IPS-20b (cell line): ENCODE results near the gene GNA15.
"Not testable (repeated sequence)": the region's sequence is repeated elsewhere in the genome, so short reads cannot be mapped to it uniquely, and the experiment has no call there.

Experiments used
- H3K27ac ChIP-seq: one replicate; pipeline ENCODE4 v1.5.1; 2013; ENCODE audit warnings: low read length
- H3K27me3 ChIP-seq: 2 replicates; pipeline ENCODE4 v1.6.1; 2013; ENCODE audit warnings: mild to moderate bottlenecking, low read length, inconsistent platforms; ENCODE audit not compliant: insufficient read depth
- H3K36me3 ChIP-seq: 2 replicates; pipeline ENCODE4 v1.6.1; 2013; ENCODE audit warnings: low read depth, mild to moderate bottlenecking, inconsistent platforms, low read length, moderate library complexity; ENCODE audit not compliant: insufficient read depth
- H3K4me1 ChIP-seq: 2 replicates; pipeline ENCODE4 v1.6.1; 2013; ENCODE audit warnings: mild to moderate bottlenecking, control low read depth, inconsistent platforms, low read length, moderate library complexity; ENCODE audit not compliant: insufficient read depth
- H3K4me3 ChIP-seq: 2 replicates; pipeline ENCODE4 v1.5.1; 2013; ENCODE audit warnings: mild to moderate bottlenecking, low read length, inconsistent platforms
- H3K9ac ChIP-seq: 2 replicates; pipeline ENCODE4 v1.6.1; 2013; ENCODE audit warnings: low read depth, mild to moderate bottlenecking, inconsistent platforms, low read length, moderate library complexity
- H3K9me3 ChIP-seq: 2 replicates; pipeline ENCODE4 v1.6.1; 2013; ENCODE audit warnings: mild to moderate bottlenecking, low read depth, low read length, inconsistent platforms; ENCODE audit not compliant: insufficient read depth

The GNA15 gene

GRCh38 chr19:3148503-3148902, 12.7 kb downstream of the GNA15 start:
- H3K9ac ChIP-seq = no peak overlapping the region
- H3K4me3 ChIP-seq = no peak overlapping the region
- H3K9me3 ChIP-seq = no peaks in the 10 kb centered on the region
- peaks cover 6% of the 10 kb centered on the region; the same call in 1 of the 2 replicates for H3K27me3 ChIP-seq
- H3K36me3 ChIP-seq = no peaks in the 10 kb centered on the region
- no peak overlapping the region for H3K27ac ChIP-seq
- no peaks in the 10 kb centered on the region; the same call in 1 of the 2 replicates for H3K4me1 ChIP-seq

GRCh38 chr19:3149089-3149488, 13.3 kb downstream of the GNA15 start:
- H3K4me3 ChIP-seq = no peak overlapping the region
- no peak overlapping the region for H3K9ac ChIP-seq
- no peaks in the 10 kb centered on the region for H3K9me3 ChIP-seq
- H3K4me1 ChIP-seq = no peaks in the 10 kb centered on the region; the same call in 1 of the 2 replicates
- no peak overlapping the region for H3K27ac ChIP-seq
- peaks cover 6% of the 10 kb centered on the region; the same call in 1 of the 2 replicates for H3K27me3 ChIP-seq
- no peaks in the 10 kb centered on the region for H3K36me3 ChIP-seq

- H3K9me3 ChIP-seq = no peaks in the 10 kb centered on the region
- no peak overlapping the region for H3K4me3 ChIP-seq
- no peaks in the 10 kb centered on the region for H3K36me3 ChIP-seq
- H3K4me1 ChIP-seq = no peaks in the 10 kb centered on the region; the same call in 1 of the 2 replicates
- H3K27ac ChIP-seq = no peak overlapping the region
- no peak overlapping the region for H3K9ac ChIP-seq
- peaks cover 6% of the 10 kb centered on the region; the same call in 1 of the 2 replicates for H3K27me3 ChIP-seq
Observed at GRCh38 chr19:3149526-3150505, 14.0 kb downstream of the GNA15 start.

GRCh38 chr19:3150739-3151329, 15.0 kb downstream of the GNA15 start:
- H3K36me3 ChIP-seq = no peaks in the 10 kb centered on the region
- no peaks in the 10 kb centered on the region; the same call in 1 of the 2 replicates for H3K4me1 ChIP-seq

GRCh38 chr19:3151563-3152418, 16.0 kb downstream of the GNA15 start:
- H3K4me1 ChIP-seq = no peaks in the 10 kb centered on the region; the same call in 1 of the 2 replicates
- H3K27ac ChIP-seq = no peak overlapping the region
- H3K9ac ChIP-seq = no peak overlapping the region

More at GRCh38 chr19:3150739-3151329, 15.0 kb downstream of the GNA15 start:
- H3K27me3 ChIP-seq = peaks cover 6% of the 10 kb centered on the region; the same call in 1 of the 2 replicates
- no peaks in the 10 kb centered on the region for H3K9me3 ChIP-seq
- no peak overlapping the region for H3K27ac ChIP-seq
- H3K4me3 ChIP-seq = no peak overlapping the region
- H3K9ac ChIP-seq = no peak overlapping the region

GRCh38 chr19:3152419-3152780, 16.6 kb downstream of the GNA15 start:
- Histone ChIP-seq H3K9ac (no peak overlapping the region), H3K4me3 (no peak overlapping the region), H3K27me3 (peaks cover 6% of the 10 kb centered on the region; the same call in 1 of the 2 replicates), H3K4me1 (no peaks in the 10 kb centered on the region; the same call in 1 of the 2 replicates), H3K36me3 (no peaks in the 10 kb centered on the region), H3K27ac (no peak overlapping the region), H3K9me3 (no peaks in the 10 kb centered on the region)

More at GRCh38 chr19:3151563-3152418, 16.0 kb downstream of the GNA15 start:
- Histone ChIP-seq H3K36me3 (no peaks in the 10 kb centered on the region), H3K27me3 (peaks cover 6% of the 10 kb centered on the region; the same call in 1 of the 2 replicates), H3K9me3 (no peaks in the 10 kb centered on the region), H3K4me3 (no peak overlapping the region)

- peaks cover 6% of the 10 kb centered on the region; the same call in 1 of the 2 replicates for H3K27me3 ChIP-seq
- no peaks in the 10 kb centered on the region for H3K36me3 ChIP-seq
- H3K4me3 ChIP-seq = no peak overlapping the region
- no peak overlapping the region for H3K9ac ChIP-seq
- no peaks in the 10 kb centered on the region for H3K9me3 ChIP-seq
- H3K4me1 ChIP-seq = no peaks in the 10 kb centered on the region; the same call in 1 of the 2 replicates
- no peak overlapping the region for H3K27ac ChIP-seq
Observed at GRCh38 chr19:3153286-3154230, 17.7 kb downstream of the GNA15 start.

- not testable (repeated sequence) for H3K9ac ChIP-seq, H3K4me3 ChIP-seq, H3K4me1 ChIP-seq, H3K27me3 ChIP-seq, H3K36me3 ChIP-seq, H3K27ac ChIP-seq, H3K9me3 ChIP-seq
Observed at GRCh38 chr19:3154447-3154846, 18.6 kb downstream of the GNA15 start.

GRCh38 chr19:3154957-3155736, 19.3 kb downstream of the GNA15 start:
- Histone ChIP-seq H3K9ac (no peak overlapping the region), H3K36me3 (no peaks in the 10 kb centered on the region), H3K4me1 (no peaks in the 10 kb centered on the region), H3K4me3 (no peak overlapping the region), H3K27me3 (peaks cover 6% of the 10 kb centered on the region; the same call in 1 of the 2 replicates), H3K27ac (no peak overlapping the region), H3K9me3 (no peaks in the 10 kb centered on the region)
